HCEC 1CT (cell line): Measurements from ENCODE around the gene DAPK2.

Experiments used
- DNase-seq: peaks from one replicate; pipeline ENCODE4 v3.0.0-alpha.2; 2017

The DAPK2 gene

DNA sequence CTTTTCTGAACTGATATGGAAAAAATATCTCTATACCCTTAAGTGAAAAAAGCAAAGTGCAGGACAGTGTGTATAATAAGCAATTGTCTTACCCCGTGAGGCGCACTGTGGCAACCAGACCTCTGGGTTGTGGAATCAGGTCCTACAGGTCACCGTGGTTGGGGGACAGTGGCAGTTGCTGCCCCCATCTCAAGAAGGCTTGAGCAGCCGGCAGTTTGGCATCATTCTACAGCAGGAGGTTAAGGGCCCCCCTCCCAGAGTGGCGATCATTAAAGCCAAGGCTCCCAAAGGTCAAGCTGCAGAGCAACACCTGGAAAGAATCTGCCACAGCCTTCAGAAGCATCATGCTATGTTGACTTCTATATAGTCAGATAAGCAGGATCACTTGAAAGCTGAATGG lies 156.5 kb downstream of the DAPK2 start:
- no peak for DNase-seq

- no peak for DNase-seq
Observed at GRCh38 chr15:63888823-63889222, 157.5 kb downstream of the DAPK2 start.

DNA sequence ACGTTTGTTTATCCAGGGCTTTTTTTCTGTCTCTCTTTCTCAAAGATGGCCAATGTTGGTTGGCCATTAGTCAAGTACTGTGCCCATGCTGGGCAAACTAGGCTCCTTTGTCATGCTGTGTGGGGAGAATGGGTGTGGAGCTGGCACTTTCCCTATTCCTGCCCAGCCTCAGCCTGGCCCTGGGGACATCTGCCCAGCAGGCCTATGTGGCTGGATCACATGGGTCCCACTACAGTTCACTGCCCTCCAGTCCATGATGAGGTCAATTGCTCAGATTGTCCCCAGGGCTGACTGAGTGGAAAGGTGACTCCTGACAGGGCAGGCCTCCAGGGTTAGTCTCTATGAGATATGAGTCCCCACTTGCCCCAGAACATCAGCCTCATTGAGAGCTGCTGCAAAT lies 158.1 kb downstream of the DAPK2 start:
- DNase-seq, result no peak

GRCh38 chr15:63887630-63888029 lies 158.7 kb downstream of the DAPK2 start:
- DNase-seq, result no peak

- DNase-seq, result no peak
Observed at GRCh38 chr15:63884953-63885352, 161.3 kb downstream of the DAPK2 start.

DNA sequence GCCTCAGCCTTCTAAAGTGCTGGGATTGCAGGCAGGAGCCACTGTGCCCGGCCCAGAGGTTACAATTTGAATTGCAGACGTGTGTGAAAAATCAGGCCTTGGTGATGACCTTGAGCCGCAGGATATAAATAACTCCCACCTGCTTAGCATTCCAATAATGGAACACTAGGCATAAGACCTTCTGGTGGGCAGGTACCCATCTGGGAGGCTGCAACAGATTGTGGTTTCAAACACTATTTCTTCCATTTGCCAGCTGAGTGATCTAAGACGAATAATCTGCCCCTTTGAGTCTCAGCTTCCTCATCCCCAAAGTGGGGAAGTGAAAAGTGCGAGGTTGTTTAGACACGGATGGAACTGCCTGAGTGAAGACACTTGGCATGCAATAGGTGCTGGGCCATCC lies 164.9 kb downstream of the DAPK2 start:
- DNase-seq, result no peak

DNA sequence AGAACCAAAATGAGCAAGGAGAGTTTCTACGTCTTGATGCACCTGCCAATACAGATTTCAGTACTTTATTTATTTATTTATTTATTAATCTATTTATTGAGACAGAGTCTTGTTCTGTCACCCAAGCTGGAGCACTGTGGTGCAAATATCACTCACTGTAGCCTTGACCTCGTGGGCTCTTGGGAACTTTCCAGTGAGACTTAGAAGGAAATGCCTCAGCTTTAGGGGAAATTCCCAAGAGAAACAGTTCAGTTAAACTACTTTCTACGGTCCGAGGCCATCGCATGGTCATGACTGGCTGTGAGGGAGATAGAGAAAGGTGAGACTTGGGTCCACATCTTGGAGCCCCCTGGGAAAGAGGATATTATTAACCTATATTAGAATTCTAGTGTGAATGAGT lies 165.5 kb downstream of the DAPK2 start:
- no peak for DNase-seq

GRCh38 chr15:63879995-63880394 lies 166.3 kb downstream of the DAPK2 start:
- DNase-seq, result no peak

- no peak for DNase-seq
Observed at GRCh38 chr15:63879211-63879610, 167.1 kb downstream of the DAPK2 start.

DNA sequence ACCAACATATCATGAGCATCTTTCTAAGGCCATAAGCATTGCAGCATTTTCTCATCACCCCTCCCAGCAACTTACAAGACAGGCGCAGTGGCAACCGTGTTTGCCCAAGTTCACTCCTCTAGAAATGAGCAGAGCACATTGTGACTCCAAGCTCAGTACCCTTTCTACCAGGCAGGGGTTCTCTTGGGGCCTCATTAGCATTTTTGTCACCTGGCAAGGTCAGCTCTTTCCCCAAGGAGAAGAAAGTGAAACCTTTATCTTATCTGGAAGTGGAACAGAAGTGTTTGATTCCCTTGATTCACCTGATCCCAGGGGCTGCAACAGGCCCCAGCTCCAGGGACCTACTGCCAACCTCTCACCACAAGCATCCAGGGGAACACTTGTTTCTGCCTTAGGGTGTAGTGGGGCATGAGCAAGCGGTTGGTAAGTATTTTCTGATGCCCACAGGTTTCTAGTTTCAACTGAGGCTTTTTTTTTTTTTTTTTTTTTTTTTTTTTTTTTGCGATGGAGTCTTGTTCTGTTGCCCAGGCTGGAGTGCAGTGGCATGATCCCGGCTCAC lies 168.5 kb downstream of the DAPK2 start:
- DNase-seq, result no peak

DNA sequence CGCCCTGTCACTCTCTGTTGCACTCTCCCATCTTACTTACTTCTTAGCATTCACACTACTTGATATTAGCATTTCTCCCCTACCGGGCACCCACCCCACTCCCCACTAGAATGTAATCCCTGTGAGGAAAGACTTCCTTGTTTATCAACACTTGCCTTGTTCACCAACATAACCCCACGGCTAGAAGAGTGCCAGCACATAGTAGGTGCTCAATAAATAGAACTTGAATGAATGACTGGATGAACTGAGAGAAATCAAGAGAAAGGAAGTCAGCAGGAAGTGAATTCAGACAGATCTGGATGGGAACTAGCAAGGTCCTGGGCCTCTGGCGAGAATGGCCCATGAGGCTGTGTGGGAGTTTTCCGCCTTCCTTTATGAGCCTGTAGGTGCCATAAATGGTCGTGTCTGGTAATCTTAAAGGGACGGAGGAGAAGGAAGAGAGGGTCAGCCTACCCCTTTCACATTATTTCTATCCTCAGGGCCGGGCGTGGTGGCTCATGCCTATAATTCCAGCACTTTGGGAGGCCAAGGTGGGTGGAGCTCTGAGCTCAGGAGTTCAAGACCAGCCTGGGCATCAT lies 170.1 kb downstream of the DAPK2 start:
- no peak for DNase-seq

- no peak for DNase-seq
Observed at GRCh38 chr15:63874616-63875015, 171.7 kb downstream of the DAPK2 start.

DNA sequence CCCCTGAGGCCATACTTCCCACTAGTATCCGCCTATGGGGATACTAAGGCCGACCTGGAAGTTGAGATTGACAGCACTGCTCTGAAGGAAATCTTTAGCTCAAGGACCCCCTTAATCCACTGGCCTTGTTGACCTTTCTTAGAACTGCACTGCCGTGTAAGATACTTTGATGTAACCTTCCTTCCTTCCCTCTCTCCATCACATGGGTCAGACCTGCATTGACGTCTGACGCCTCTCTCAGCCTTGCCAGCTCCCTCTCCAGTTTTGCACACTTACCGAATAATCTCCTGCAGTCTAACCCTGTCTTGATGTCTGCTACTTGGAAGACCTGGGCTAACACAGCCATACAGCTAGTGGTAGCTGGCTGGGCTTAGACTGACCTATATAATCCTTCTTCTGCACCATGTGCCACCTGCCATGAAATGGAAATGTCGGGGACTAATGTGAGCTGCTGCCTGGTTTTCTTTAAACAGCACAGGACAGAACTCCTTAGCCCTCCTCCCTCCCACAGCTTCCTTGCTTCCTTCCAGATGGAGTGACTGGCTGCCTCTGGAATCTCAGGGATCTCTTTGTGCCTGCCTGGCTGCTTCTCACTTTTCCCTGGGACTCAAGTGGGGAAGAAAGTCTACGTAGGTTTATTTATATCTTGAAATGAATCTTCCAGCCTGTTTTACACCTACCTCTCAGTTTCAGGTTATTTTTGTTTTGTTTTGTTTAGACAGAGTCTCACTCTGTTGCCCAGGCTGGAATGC lies 173.3 kb downstream of the DAPK2 start:
- DNase-seq, result no peak

DNA sequence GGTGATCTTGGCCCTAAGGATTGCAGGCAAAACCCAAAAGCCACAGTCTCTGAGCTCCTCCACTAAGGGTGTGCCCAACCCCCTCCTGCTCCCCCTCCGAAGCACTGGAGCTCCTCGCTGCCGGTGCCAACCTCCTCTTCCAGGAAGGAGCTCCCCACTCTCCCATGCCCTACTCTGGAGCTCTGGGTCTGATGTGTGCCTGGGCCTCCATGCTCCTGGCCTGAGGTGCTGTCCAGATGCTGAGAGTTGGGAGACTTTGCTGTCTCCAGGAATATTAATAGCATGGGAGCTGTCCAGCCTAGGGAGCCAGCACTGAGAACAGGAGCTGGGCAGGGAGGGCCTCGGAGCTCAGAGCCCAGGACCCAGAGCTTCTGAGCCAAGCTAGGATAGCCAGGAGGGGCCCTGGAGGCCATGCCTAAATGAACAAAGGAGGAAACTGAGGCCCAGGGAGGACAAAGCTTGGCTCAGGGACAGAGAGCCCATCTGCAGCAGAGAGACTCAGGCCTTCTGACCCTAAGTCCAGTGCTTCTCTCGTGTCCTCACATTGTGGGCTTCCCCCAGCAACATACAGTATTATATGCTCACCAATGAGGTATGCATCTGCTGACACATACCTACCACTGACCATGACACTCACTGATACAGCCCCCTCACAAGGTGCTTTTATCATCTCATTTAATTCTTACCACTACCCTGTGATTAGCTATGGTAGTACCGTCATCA lies 175.6 kb downstream of the DAPK2 start:
- DNase-seq, result peak; percentile 63

- peak; percentile 35 for DNase-seq
Observed at GRCh38 chr15:63870043-63870394, 176.3 kb downstream of the DAPK2 start.

DNA sequence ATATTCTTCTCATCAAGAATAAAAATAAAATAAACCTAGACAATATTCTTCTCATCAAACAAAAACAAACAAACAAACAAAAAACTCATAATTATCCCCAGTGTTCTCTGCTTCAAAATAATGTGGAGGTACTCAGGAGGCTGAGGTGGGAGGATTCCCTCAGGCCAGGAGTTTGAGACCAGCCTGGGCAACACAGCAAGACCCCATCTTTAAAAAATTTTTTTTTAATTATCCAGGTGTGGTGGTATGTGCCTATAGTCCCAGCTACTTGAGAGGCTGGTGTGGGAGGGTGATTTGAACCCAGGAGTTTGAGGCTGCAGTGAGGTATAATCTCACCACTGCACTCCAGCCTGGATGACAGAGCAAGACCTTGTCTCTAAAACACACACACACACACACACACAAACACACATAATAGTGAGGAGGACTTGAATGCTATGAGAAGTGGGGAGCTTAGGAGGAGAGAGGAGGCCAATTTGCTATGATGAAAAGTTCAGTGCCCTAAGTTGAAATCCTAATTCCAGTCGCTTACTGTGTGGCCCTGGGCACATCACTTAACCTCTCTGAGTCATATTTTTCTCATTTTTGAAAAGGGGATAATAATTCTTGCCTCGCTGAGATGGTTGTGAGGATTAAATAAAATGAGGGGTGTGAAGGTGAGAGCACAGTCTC lies 176.8 kb downstream of the DAPK2 start:
- DNase-seq, result no peak

DNA sequence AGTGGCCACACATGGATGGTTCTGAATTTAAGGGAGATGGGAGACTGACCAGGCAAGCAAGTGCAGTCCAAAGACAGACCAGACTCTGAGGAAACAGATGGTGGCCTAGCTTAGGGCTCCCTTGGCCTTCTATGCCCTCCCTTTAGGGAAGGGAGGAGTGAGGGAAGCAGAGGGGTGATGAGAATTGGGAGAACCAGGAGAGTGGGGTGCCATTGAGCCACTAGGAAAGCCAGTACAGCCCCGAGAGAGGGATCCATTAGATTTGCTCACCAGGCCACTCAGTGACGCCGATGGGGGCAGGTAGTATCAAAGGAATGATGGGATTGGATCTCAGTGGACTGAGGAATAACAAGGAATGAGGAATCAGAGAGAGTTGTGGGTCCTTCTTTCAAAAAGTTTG lies 182.1 kb downstream of the DAPK2 start:
- no peak for DNase-seq

GRCh38 chr15:63861946-63862517 lies 184.3 kb downstream of the DAPK2 start:
- no peak for DNase-seq

DNA sequence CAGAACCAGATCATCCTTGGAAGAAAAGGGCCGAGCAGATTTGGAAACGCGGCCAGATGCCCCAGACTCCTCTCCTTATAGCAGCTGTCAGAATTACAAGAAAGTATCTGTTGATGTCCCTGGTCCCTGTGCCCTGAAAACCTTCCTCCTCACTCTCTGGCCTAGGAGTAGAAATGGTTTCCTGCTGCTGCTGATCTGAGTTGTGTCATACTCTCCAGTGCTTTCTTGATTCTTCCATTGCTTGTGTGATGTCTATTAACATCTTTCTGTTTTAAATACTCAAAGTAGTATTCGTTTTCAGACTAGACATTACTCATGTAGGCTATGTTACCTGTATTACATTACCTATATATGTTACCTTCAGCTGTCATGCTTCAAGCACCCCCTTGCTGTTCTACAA lies 185.7 kb downstream of the DAPK2 start:
- no peak for DNase-seq

DNA sequence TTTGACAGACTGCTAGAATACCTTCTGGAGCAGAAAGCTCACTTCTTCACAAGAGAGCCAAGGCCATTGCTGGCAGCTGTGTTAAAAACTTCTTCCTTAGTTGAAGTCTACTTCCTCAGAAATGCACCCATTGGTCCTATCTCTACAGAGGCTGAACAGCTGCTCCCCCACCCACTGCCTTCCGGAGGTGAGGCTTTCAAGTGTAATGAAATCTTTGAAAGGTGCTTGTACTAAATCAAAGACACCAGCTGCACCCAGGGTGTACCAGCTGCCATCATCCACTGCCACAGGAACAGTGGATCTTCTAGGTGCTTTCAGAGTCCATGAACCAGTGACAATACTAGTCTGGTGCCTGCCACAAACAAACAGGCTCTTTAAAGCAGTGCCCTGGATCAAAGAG lies 186.1 kb downstream of the DAPK2 start:
- DNase-seq, result no peak

DNA sequence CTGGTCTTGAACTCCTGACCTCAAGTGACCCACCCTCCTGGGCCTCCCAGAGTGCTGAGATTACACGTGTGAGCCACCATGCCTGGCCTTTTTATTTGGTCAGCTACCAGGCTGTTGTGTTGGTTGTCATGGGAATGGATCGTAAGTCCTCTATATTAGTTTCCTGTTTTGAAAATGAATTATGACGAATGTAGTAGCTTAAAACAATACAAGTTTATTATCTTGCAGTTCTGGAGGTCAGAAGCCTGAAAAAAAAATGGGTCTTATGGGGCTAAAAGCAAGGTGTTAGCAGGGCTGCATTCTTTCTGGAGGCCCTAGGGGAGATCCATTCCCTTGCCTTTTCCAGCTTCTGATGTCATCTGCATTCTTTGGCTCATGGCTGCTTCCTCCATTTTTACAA lies 187.4 kb downstream of the DAPK2 start:
- DNase-seq, result no peak

- DNase-seq, result no peak
Observed at GRCh38 chr15:63858448-63858847, 187.8 kb downstream of the DAPK2 start.

DNA sequence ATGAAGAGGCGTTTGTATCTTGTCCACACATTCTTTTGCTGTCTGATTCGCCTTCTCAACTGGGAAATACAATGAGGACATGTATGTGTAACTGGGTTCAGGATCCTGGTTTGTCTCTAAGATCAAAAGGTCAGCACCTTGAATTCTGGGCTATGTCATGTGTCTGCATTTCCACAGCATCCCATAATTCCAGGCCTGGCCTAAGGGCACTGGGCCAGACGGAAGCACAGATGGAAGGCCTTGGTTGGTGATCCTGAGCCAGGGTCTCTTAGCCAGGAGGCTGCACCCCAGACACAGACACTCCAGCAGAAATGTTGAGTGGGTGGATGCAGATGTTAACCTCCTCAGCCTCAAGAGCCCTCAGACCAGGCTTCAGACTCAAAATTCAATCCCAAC lies 188.8 kb downstream of the DAPK2 start:
- no peak for DNase-seq
